ENCODE results near the gene AKR1E2.

AKR1E2 gene

GRCh38 chr10:4867520-4868356, 41.7 kb downstream of the AKR1E2 start:
- TF ChIP-seq CTCF (IDR thresholded peaks at IDR 0.05; ENCODE audit: low read depth, low read length): no peak
- no peak overlapping the region for H3K4me3 ChIP-seq (ENCODE audit: low read depth, low read length)

- TF ChIP-seq CTCF (IDR thresholded peaks at IDR 0.05; ENCODE audit: low read depth, low read length): no peak
- H3K4me3 ChIP-seq (ENCODE audit: low read depth, low read length): no peak overlapping the region
Measured at GRCh38 chr10:4868357-4868657, 42.3 kb downstream of the AKR1E2 start.

- no peak for TF ChIP-seq CTCF (IDR thresholded peaks at IDR 0.05; ENCODE audit: low read depth, low read length)
- no peak overlapping the region for H3K4me3 ChIP-seq (ENCODE audit: low read depth, low read length)
Measured at GRCh38 chr10:4882704-4883078, 56.7 kb downstream of the AKR1E2 start.

GRCh38 chr10:4883079-4883739, 57.2 kb downstream of the AKR1E2 start:
- no peak overlapping the region for H3K4me3 ChIP-seq (ENCODE audit: low read depth, low read length)
- no peak for TF ChIP-seq CTCF (IDR thresholded peaks at IDR 0.05; ENCODE audit: low read depth, low read length)

GRCh38 chr10:4885162-4885561, 59.2 kb downstream of the AKR1E2 start:
- no peak overlapping the region for H3K4me3 ChIP-seq (ENCODE audit: low read depth, low read length)

GRCh38 chr10:4887501-4887900, 61.5 kb downstream of the AKR1E2 start:
- TF ChIP-seq CTCF (IDR thresholded peaks at IDR 0.05; ENCODE audit: low read depth, low read length): no peak
- H3K4me3 ChIP-seq (ENCODE audit: low read depth, low read length): no peak overlapping the region

More at GRCh38 chr10:4885162-4885561, 59.2 kb downstream of the AKR1E2 start:
- no peak for TF ChIP-seq CTCF (IDR thresholded peaks at IDR 0.05; ENCODE audit: low read depth, low read length)

- no peak for TF ChIP-seq CTCF (IDR thresholded peaks at IDR 0.05; ENCODE audit: low read depth, low read length)
- no peak overlapping the region for H3K4me3 ChIP-seq (ENCODE audit: low read depth, low read length)
Measured at GRCh38 chr10:4888236-4888635, 62.2 kb downstream of the AKR1E2 start.

Data from WI38 (cell line).